HG03175 (cell line): ENCODE measurements around the gene DAGLB.

Experiments
- ATAC-seq: cut with Tn5 transposase; IDR thresholded peaks from one replicate; pipeline ENCODE4 v1.9.1; 2021; ENCODE audit warnings: mild to moderate bottlenecking, moderate library complexity; ENCODE audit not compliant: unreplicated experiment

The DAGLB gene

DNA sequence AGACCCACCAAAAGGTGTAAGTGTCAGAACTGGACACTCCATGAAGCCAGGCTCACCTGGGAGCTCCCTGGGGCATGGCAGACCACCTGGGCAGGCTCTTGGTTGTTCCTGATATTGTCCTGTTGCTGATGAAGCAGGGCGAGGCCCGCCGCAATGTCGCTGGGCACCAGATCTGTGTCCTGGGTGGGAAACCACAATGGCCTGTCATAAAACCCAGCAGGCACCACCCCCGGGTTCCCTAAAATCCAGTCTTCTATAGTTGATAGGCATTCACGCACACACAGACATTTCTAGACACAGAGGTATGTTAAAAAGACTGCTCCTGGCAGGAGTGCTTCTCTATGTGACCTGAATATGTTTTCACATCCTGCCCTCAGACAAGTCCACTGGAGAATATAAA, 15.0 kb downstream of the DAGLB start:
- ATAC-seq: no peak

DNA sequence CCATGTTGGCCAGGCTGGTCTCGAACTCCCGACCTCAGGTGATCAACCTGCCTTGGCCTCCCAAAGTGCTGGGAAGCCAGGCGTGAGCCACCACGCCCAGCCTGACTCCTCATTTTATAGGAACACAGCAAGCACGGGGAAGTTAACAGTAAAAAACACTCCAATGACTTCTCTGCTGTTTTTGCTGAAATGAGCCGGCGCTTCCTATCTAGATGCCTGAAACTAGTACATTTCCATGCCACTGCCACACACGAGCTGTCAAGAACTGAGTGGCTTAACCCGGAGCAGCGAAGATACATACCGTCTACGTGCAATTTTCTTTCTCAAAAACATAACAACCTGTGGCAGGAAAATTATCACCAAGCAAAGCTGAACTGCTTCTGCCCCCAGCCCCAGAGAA, 16.8 kb downstream of the DAGLB start:
- no peak for ATAC-seq

DNA sequence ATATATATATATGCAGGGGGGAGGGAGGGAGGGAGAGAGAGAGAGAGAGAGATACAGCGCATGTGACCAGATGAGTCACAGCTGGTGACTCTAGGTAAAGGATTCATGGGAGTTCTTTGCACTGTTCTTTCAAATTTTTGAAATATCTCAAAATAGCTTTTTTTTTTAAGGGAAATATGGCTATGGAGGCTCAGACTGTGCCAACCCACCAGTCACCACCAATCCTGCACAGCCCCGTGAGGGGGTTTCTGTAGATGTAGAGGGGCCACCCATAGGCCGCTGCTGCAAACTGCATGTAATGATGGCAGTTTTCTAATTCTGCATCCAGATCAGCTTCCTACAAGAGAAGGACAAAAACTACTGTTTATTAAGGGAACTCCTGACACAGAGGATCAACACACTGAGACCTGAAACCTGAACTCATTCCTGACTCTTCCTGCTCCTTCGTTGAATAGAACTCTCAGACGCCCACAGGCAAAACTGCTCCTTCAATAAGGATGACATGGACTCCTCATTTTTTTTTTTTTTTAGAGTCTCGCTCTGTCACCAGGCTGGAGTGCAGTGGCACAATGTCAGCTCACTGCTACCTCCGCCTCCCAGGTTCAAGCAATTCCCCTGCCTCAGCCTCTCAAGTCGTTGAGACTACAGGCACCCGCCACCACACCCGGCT, 17.3 kb downstream of the DAGLB start:
- no peak for ATAC-seq

DNA sequence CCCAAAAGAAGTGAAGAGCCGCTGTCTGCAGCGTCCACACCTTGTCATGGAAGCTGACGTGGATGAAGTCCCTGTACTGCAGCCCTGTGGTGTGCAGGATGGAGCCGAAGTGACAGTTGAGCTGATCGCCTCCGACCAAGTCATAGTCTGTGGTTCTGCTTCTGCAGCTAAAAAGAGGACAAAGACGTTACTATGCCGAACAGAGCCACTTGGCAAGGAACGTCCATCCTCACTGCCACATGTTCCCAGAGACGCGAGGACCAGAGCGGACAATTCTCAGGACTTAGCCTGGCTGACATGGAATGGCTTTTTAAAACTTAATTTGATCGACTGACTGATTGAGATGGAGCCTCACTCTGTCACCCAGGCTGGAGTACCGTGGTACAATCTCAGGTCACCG, 21.8 kb downstream of the DAGLB start:
- no peak for ATAC-seq

DNA sequence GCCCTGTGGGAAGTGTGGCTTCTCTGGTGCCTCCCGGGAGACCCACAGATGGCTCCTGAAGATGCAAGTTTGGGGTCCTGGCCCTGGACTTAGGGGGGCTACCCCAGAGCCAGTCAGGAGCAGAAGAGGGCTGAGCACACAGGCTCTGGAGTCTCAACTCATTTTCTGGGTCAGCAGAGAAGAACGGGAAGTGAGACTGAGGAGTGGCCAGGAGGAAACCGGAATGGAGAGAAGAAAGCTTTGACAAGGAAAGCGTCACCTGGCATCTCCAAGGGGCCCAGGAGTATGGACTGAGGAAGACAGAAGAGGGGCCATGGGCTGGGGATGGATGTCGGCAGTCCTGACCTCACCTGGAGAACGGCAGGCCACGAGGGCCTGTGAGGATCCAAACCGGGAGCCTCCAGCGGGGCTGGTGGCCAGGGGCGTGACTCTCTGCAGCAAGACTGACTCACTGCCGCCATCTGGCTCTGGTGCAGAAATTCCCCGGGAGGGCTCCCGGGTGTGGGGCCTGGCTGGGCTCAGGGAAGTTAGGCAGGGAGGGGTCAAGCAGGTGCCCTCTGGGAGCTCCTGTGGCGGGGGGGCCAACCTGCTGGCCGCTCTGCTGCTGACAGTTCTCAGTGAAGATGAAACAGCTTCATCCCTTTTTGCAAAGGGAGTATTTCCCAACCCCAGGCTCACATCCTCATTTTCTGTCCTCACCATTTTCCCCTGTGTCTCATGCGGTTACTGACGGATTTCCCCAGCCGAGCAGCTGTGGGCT, 23.6 kb downstream of the DAGLB start:
- ATAC-seq: no peak

DNA sequence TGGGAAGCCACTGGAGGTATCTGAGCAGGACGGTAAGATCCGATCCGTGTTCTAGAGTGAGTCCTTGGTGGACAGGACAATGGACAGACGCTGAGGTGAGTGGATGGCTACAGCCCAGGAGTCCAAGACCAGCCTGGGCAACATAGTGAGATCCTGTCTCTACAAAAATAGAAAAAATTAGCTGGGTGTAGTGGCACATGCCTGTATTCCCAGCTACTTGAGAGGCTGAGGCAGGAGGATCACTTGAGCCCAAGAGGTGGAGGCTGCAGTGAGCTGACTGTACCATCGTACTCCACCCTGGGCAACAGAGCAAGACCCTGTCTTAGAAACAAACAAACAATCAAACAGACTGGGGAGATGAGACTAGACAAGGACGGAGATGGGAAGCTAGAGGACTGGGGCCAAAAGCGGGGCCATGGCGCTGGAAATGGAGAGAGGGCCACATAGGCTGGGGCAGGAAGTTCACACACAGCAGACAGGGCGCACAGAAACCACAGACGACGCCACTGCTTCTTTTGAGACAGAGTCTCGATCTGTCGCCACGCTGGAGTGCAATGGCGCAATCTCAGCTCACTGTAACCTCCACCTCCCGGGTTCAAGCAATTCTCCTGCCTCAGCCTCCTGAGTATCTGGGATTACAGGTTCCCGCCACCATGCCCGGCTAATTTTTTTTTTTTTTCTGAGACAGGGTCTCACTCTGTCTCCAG, 24.7 kb downstream of the DAGLB start:
- ATAC-seq: no peak

DNA sequence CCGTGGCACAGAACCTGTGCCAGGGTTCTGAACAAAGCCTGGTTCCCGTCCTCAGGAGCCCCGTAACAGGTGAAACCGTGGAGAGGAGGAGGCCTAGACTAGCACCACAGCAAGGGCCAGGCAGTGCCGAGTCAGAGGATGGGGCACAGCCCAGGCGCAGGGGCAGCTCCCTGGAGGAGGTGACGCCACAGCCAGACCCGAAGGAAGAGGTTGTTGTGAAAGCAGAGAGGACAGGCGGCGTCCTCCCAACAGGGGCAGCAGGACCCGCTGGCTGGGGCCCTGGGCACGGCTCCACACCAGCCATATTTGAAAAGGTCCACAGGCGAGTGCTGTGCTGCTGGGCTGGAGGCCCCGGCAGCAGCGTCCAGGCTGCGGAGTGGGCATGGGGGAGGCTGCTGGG, 25.7 kb downstream of the DAGLB start:
- ATAC-seq: no peak

DNA sequence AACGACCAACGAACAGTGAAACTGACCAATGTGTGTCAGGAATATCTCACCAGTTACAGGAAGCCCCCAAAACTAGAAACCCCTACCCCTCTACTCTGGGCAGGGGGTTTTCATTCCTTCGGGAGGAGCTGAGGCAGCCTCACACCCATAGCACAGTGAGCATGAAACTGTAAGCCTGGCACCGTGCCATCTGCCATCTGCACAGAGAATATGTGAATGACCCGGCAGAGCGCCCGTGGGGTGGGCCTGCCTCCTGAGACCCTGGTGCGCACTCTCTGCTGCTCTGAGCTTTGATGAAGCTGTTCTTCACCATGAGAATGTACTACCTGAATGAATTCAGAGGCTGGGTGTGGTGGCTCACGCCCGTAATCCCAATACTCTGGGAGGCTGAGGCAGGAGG, 27.1 kb downstream of the DAGLB start:
- ATAC-seq: no peak

DNA sequence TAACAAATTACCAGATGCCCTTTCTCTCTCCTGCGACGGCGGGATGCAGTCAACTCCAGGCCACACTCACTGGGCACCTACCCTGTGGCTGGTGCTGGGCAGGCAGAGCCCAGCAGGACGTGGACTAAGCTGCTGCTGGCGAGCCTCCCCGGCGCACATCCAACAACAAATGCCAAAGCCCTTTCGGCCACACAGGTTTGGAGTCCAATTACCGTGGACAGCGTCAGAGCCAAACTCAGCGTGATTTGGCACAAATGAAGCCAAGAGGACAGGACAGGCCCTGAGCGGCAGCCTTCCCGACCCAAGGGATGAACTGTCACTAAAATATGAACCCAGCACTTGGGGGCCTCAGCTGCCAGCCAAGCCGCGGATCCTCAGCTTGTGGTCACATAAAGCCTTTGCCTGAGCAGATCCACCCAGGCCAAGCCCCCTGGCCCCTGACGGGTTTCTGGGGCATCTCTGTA, 28.4 kb downstream of the DAGLB start:
- ATAC-seq: no peak

DNA sequence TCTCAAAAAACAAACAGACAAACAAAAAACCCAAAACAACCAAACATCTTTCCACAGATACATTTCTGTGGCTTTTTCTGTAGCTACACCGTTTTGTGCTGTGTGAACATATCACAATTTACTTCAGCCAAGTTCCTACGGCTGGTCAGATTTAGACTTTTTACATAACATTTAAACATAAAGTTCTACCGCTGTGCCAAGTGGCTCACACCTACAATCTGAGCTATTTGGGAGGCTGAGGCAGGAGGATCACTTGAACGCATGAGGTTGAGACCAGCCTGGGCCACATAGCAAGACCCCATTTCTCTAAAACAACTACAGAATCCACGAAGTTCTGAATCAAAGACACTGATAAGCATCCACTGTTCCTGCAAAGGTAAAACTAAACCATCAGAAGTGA, 30.3 kb downstream of the DAGLB start:
- ATAC-seq: no peak

DNA sequence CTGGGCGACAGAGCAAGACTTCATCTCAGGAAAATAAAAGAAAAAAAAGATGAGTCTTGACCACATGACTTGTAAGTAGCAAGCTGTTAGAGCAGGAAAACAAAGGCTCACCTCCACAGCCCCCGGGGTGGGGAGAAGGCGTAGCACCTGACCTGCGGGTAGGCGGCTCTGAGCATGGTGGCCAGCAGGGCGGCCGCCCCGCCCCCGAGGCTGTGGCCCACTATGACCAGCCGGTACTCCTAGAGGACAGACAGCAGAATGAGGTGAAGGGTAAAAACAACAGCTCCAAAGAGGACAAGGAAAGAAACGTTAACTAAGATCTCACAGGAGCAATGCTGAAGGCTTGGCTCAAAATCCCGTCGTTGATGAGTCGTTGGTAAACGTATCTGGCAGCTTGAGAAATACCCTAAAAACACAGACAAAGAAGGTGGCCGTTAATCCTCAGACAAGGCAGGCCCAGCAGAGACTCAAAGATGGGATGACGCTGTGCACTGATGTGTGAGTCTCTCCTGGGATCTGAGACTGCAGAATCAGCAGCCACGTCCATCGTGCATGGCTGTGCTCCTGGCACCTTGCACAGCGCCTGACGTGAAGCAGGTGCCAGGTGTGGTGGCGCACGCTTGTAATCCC, 31.1 kb downstream of the DAGLB start:
- no peak for ATAC-seq

DNA sequence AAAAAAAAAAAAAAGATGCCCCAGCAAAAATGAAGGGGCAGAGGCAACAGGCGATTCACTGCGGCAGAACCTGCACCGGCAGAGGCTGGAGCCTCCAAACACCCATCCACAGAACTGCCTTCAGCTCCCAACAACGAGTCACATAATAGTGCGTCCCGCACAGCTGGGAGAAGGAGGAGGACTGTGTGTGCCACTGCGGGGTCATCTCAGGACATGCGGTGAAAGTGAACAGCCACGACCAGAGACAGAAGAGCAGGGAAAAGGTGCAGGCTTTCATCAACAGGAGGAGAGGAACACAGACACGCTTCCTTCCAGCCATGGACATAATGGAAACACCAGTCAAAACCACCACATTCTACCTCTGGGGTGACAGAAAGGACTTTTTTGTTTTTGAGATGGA, 34.1 kb downstream of the DAGLB start:
- no peak for ATAC-seq

DNA sequence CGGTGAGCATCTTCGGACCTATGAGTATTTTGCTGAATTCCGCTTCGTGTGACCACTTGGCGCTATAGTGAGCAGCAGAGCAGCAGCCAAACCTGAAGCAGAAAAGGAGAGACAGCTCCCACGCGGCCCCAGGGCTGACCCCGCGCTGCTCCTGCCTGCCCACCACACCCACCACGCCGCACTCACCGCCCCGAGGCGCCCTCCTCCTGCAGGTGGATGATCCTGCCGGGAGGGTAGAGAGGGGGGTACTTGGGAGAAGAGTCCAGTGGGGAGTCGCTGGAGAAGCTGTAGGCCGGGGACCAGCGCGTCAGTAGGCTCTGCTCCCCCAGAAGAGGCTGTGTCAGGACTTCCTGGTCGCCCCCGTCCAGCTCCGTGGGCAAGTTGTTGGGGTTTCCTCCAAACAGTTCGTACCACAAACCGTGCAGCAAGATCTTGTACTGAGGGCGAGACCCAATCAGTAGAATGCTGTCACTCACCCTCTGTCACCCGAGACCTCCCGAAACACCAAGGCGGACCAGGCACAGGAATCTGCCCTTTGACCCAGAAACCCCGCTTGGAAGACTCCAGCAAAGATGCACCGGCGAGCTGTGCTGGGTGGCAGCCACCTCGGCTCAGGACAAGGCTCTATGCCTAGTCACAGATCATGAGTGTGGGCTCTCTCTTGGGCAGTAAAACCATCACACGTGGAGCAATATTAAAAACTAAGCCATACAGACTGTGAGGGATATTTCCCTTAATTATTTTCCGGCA, 37.6 kb downstream of the DAGLB start:
- no peak for ATAC-seq

DNA sequence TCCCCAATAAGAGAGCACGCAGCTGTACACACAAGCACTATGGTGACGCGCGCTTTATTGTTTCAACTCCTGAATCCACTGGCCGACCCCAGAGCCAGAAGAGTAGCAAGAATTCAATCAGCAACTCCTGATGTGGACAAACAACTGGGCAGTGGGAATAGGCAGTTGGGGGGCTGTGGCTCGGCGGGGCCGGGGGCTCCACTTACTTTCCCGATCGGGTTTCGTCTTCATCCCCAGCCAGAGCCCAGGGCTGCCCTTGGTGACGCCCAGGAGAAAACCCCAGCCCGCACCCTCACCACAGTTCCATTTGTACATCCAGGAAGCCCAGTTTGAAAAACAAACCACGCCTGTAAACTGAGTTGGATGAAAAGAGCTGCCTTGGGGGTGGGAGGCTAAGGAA, 38.7 kb downstream of the DAGLB start:
- ATAC-seq: no peak

DNA sequence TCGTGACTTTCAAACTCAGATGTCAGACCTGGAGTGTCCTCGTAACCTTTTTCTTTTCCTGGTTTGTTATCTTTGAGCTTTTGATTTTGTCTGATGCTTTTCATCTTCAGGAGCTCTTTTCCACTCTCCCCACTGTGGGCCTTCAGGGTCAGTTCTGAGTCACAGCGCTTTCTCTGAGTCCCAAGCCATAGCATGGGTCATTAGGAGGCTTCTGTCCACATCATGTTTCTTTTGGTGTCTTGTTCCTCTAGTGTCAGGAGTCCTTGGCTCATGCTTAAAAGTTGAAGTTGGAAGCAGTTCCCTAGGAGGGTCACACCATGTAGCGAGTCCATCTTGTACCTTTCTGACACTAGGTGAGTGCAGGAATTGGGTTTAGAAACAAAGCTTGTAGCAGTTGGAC, 40.3 kb downstream of the DAGLB start:
- no peak for ATAC-seq

DNA sequence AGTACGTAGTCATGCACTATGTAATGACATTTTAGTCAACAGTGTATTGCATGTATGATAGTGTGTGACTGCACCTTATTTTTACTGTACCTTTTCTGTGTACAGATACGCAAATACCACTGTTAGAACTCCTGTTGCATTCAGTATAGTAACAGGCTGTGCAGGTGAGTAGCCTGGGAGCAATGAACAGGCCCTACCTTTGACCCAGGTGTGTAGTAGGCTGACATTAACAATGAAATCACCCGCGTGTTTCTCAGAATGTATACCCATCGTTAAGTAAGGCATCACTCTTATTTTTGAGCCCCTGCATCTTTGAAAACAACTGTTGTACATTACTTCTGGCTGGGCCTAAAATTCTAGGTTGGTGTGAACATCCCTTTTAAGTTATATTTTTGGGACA, 41.6 kb downstream of the DAGLB start:
- ATAC-seq: no peak

DNA sequence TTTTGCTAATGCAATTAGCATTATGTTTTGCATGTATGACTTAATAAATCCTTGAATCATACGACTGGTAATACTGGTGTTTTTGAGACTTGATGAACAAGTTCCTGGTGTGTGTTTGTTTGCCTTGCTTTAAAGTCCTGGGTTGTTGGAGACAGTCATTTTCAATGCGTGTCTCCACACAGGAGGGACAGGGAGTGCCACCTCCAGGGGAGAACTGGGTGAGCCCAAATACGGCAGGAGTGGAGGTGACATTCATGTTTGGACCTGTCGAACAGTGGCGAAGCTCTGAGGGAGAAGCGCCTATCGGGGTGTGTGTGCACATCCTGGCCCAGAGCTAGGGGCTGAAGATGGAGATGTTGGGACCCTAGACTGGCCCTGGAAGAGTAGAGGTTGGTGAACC, 43.8 kb downstream of the DAGLB start:
- ATAC-seq: no peak

DNA sequence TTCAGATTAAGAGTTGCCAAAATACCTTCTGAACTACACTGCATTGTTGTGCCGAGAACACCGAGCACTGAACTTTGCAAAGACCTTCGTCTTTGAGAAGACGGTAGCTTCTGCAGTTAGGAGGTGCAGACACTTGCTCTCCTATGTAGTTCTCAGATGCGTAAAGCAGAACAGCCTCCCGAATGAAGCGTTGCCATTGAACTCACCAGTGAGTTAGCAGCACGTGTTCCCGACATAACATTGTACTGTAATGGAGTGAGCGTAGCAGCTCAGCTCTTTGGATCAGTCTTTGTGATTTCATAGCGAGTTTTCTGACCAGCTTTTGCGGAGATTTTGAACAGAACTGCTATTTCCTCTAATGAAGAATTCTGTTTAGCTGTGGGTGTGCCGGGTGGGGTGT, 45.0 kb downstream of the DAGLB start:
- no peak for ATAC-seq

DNA sequence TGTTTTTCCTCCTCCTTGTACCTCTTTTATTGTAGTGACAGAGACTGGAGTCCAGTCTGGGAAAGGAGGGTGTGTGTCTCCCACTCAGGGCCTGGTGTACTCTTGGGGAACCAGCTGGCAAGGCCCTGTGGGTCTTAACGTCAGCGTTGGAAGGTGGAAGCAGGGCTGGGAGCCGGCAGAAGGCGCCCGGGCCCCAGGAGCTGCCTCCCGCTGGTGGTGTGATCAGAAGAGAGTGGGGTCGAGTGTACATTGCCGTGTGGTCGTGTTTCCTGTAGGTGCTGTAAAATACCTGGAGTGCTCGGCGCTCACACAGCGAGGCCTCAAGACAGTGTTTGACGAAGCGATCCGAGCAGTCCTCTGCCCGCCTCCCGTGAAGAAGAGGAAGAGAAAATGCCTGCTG, 45.7 kb downstream of the DAGLB start:
- ATAC-seq: no peak

DNA sequence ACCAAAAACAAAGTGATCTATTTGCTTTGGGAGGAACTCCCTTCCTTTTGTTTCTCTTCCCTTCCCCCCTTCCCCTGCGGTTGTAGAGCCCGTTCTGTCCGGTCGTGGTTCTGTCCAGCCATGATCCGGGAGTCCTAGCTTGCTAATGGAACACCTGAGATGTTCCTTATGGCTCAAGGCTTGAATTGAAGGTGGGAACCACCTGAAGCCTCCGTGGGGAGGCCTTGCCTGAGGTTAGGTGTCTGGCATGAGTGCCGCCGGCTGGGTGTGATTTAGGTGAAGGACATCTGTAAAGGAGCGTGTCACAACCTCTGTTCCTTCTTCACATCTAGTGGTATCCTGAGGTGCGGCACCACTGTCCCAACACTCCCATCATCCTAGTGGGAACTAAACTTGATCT, 46.2 kb downstream of the DAGLB start:
- ATAC-seq: no peak
